Activated naive CD4-positive, alpha-beta T cell treated with anti-CD3 and anti-CD28 coated beads for 36 hours (primary cell): Measurements from ENCODE around the gene PAX7. TPM values are rescaled to one million over a fixed set of nuclear protein-coding genes. Genes with fewer than 3 reads are reported as not detected.

Experiments used
- CTCF ChIA-PET: fragments of 350-600 bp; sonication (Branson Sonifier 250); formaldehyde crosslinking; loops from one replicate; lab custom pipeline; 2021; ENCODE audit warnings: antibody characterized with exemption; lab: Charles Lee
- DNase-seq: peaks from one replicate; pipeline ENCODE4 v3.0.0-alpha.2; 2020
- H3K27ac Mint-ChIP-seq: one replicate; pipeline ENCODE4 v1.8.0; 2021; ENCODE audit warnings: mild to moderate bottlenecking, mixed read lengths
- H3K27me3 Mint-ChIP-seq: one replicate; pipeline ENCODE4 v1.8.0; 2021; ENCODE audit warnings: low read depth, mixed read lengths
- H3K36me3 Mint-ChIP-seq: one replicate; pipeline ENCODE4 v1.8.0; 2021; ENCODE audit warnings: low read depth, mixed read lengths
- H3K4me1 Mint-ChIP-seq: one replicate; pipeline ENCODE4 v1.8.0; 2021; ENCODE audit warnings: low read depth, mixed read lengths
- H3K4me3 Mint-ChIP-seq: one replicate; pipeline ENCODE4 v1.8.0; 2021; ENCODE audit warnings: mild to moderate bottlenecking, moderate library complexity, mixed read lengths
- H3K9me3 Mint-ChIP-seq: one replicate; pipeline ENCODE4 v1.8.0; 2021; ENCODE audit warnings: mixed read lengths
- intact Hi-C: fragments of 100-400 bp; cut with micrococcal nuclease; formaldehyde crosslinking; loops from one replicate; pipeline ENCODE4 v1.15.1; 2023
- total RNA-seq, 2 experiments: library from RNA; stranded (reverse); gene quantifications; one replicate each; pipeline ENCODE4 v1.2.3, GENCODE V29; 2021

The PAX7 gene
- total RNA-seq, 2 experiments from 2014 or later: not detected

DNA sequence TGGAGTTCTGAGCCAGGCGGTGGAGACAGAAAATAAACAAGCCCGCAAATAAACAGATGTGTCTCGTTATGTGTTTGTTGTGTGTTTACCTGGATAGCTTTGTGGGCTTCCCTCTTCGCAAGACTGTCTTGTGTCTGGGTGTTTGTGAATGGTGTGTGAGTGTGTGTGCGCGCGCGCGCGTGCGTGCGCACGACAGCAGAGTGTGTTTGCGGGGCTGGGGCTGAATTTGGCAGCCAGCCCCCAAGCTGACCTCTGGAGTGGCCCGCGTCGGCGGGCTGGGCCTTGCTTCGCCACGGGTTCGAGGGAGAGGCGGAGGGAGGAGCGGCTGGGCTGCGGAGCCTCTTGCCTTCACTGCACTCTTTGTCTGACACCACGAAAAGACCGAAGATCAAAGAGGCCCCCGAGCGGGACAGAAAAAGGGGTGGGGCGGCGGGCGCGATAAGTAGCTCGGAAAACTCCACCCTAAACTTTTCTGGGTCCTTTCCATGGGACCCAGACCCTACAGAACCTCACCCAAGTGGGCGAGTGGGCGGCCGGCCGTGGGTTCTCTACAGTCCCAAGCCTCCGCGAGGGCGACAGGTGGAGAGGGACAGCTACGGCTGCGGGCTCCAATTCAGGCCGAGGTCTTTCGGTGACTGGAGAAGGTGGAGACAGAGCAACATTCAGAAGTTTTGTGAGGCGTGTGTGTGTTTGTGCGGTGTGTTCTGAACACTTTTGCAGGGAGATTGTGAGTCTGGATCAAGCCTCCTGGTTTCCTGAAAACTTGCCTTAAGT lies 14.5 kb downstream of the PAX7 start:
- H3K9me3 Mint-ChIP-seq: no peaks in the 10 kb centered on the region
- peaks cover 80% of the 10 kb centered on the region for H3K27me3 Mint-ChIP-seq
- H3K4me3 Mint-ChIP-seq: no peak overlapping the region
- no peak for DNase-seq
- H3K27ac Mint-ChIP-seq: no peak overlapping the region
- peaks cover 51% of the 10 kb centered on the region for H3K4me1 Mint-ChIP-seq
- no peaks in the 10 kb centered on the region for H3K36me3 Mint-ChIP-seq
- CTCF ChIA-PET: interaction anchor here (0.6 kb wide), 2 partner anchors 32 to 245 kb away, joined by 3 read pairs; no protein-coding TSS in a partner anchor
- intact Hi-C loops: no loop called here

DNA sequence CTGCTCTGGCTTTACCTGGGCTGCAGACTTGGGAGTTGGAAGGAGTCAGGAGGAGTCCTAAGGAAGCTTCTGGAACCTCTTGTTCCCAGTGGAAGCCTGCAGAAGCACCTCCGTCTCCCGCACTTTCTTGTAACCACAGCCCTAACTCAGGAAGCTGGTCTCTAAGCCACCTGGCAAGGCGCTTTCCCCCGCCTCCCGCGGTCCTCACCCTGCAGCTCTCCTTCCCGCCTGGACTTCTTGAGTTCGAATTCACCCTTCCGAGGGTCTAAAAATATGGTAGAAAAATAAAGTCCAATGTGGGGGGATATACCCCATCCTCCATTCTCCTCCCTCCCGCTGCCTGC lies 15.1 kb downstream of the PAX7 start:
- intact Hi-C loops: no loop called here
- Mint-ChIP-seq H3K4me3 (no peak overlapping the region), H3K27ac (no peak overlapping the region), H3K9me3 (no peaks in the 10 kb centered on the region), H3K27me3 (peaks cover 75% of the 10 kb centered on the region), H3K4me1 (peaks cover 46% of the 10 kb centered on the region), H3K36me3 (no peaks in the 10 kb centered on the region)
- CTCF ChIA-PET: interaction anchor here (0.6 kb wide), 1 partner anchor 245 kb away, joined by 3 read pairs; no protein-coding TSS in a partner anchor
- no peak for DNase-seq

GRCh38 chr1:18646091-18646785 lies 15.6 kb downstream of the PAX7 start:
- no peak overlapping the region for H3K27ac Mint-ChIP-seq
- peaks cover 43% of the 10 kb centered on the region for H3K4me1 Mint-ChIP-seq
- no peaks in the 10 kb centered on the region for H3K36me3 Mint-ChIP-seq
- intact Hi-C loops: no loop called here
- CTCF ChIA-PET: no interaction called here
- no peak overlapping the region for H3K4me3 Mint-ChIP-seq
- DNase-seq: no peak
- peaks cover 70% of the 10 kb centered on the region for H3K27me3 Mint-ChIP-seq
- H3K9me3 Mint-ChIP-seq: no peaks in the 10 kb centered on the region

GRCh38 chr1:18646786-18647410 lies 16.3 kb downstream of the PAX7 start:
- Mint-ChIP-seq H3K27me3 (peaks cover 64% of the 10 kb centered on the region), H3K27ac (no peak overlapping the region)
- CTCF ChIA-PET: no interaction called here

GRCh38 chr1:18647681-18648214 lies 17.1 kb downstream of the PAX7 start:
- no peak for DNase-seq
- intact Hi-C loops: no loop called here
- Mint-ChIP-seq H3K4me1 (peaks cover 54% of the 10 kb centered on the region), H3K4me3 (no peak overlapping the region), H3K27ac (no peak overlapping the region), H3K9me3 (no peaks in the 10 kb centered on the region), H3K36me3 (no peaks in the 10 kb centered on the region), H3K27me3 (peaks cover 57% of the 10 kb centered on the region)
- CTCF ChIA-PET: no interaction called here

More at GRCh38 chr1:18646786-18647410, 16.3 kb downstream of the PAX7 start:
- no peaks in the 10 kb centered on the region for H3K36me3 Mint-ChIP-seq
- no peak for DNase-seq
- no peak overlapping the region for H3K4me3 Mint-ChIP-seq
- H3K4me1 Mint-ChIP-seq: peaks cover 49% of the 10 kb centered on the region
- no peaks in the 10 kb centered on the region for H3K9me3 Mint-ChIP-seq
- intact Hi-C loops: no loop called here

DNA sequence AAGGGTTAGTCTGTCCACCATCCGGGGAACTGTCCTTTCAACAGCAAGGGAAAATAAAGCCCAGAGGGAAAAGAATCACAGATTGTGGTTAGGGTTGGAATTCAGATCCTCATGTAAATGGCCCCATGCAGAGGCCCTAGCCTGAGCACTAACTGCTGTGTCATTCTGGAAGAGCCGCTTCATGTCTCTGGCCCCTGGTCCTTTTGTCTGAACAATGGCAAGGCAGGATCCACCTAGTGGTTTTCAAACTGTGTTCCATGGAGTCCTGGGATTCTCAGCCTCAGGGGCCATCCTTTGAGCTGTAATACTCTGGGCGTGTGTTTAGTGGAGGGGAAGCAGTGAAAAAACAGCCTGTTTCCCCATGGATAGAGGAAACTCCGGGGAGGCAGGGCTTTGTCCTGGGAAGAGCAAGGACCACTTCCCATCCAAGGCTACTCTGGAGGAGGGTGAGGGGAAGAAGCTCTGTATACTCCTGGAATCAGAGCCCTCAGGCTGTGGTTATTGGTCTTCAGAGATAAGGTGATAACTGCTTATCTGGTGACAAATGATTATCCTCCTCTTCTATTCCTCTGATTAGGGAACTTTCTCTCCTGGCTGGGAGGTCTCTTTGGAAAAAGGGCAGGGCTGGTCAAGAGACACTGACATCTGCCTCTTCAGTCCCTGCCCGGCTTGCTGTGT lies 19.2 kb downstream of the PAX7 start:
- no peaks in the 10 kb centered on the region for H3K9me3 Mint-ChIP-seq
- no peak overlapping the region for H3K27ac Mint-ChIP-seq
- peaks cover 38% of the 10 kb centered on the region for H3K27me3 Mint-ChIP-seq
- intact Hi-C loops: no loop called here
- peaks cover 54% of the 10 kb centered on the region for H3K4me1 Mint-ChIP-seq
- no peaks in the 10 kb centered on the region for H3K36me3 Mint-ChIP-seq
- CTCF ChIA-PET: no interaction called here
- no peak for DNase-seq
- no peak overlapping the region for H3K4me3 Mint-ChIP-seq

DNA sequence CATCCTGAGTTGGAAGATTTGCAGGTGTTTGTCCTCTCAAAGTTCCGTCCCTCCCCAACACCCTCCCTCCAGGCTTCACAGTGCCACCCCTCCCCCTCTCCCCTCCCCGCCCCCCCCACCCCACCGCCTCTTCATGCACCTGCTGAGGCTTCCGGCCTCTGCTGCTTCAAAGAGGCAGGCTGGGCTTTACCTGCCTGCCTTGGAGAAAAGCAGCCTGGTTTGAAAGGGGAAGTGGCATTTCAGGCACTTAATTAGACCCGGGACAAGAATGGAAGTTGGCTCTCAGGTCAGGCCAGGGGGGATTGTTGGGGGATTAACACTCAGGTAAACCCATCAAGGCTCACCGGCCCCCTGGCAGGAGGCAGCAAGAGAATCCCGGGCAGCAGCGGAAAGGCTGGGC lies 21.1 kb downstream of the PAX7 start:
- peaks cover 23% of the 10 kb centered on the region for H3K27me3 Mint-ChIP-seq
- DNase-seq: no peak
- CTCF ChIA-PET: interaction anchor here (1.0 to 1.3 kb wide), 3 partner anchors 54 to 224 kb away, joined by 3 to 4 read pairs (median 3); no protein-coding TSS in a partner anchor
- no peaks in the 10 kb centered on the region for H3K36me3 Mint-ChIP-seq
- intact Hi-C loops: no loop called here
- H3K4me3 Mint-ChIP-seq: no peak overlapping the region
- H3K4me1 Mint-ChIP-seq: peaks cover 55% of the 10 kb centered on the region
- no peak overlapping the region for H3K27ac Mint-ChIP-seq
- no peaks in the 10 kb centered on the region for H3K9me3 Mint-ChIP-seq

GRCh38 chr1:18652791-18653190 lies 22.1 kb downstream of the PAX7 start:
- Mint-ChIP-seq H3K27ac (no peak overlapping the region), H3K27me3 (peaks cover 16% of the 10 kb centered on the region), H3K36me3 (no peaks in the 10 kb centered on the region), H3K4me1 (peaks cover 60% of the 10 kb centered on the region), H3K4me3 (no peak overlapping the region), H3K9me3 (no peaks in the 10 kb centered on the region)
- CTCF ChIA-PET: interaction anchor here (1.2 to 3.5 kb wide), 2 partner anchors 29 to 77 kb away, joined by 4 to 11 read pairs; no protein-coding TSS in a partner anchor
- no peak for DNase-seq
- intact Hi-C loops: no loop called here

- CTCF ChIA-PET: interaction anchor here (3.5 kb wide), 1 partner anchor 28 kb away, joined by 11 read pairs; no protein-coding TSS in a partner anchor
- H3K27me3 Mint-ChIP-seq: peaks cover 13% of the 10 kb centered on the region
- peaks cover 59% of the 10 kb centered on the region for H3K4me1 Mint-ChIP-seq
- H3K4me3 Mint-ChIP-seq: no peak overlapping the region
- intact Hi-C loops: no loop called here
- H3K36me3 Mint-ChIP-seq: no peaks in the 10 kb centered on the region
- no peaks in the 10 kb centered on the region for H3K9me3 Mint-ChIP-seq
- no peak for DNase-seq
- H3K27ac Mint-ChIP-seq: no peak overlapping the region
Measured at GRCh38 chr1:18653367-18653766, 22.7 kb downstream of the PAX7 start.

- intact Hi-C loops: no loop called here
Measured at GRCh38 chr1:18653916-18654315, 23.3 kb downstream of the PAX7 start.

DNA sequence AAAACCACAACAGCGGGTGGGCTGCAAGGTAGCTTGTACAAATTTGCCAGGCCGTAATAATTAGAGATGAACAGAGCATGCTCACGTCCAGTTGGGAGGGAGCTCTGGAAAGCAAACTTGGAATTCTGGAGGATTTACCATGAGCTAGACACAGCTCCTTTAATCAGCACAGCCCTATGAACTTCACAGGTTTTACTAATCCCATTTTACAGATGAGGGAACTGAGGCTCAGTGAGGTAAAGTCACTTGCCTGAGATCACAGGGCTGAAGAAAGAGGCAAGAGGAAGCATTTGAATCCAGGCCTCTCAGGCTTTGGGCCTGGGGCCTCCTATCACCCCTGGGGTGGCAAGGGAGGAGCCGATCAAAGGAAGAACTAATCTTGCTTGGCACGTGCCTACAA lies 24.0 kb downstream of the PAX7 start:
- H3K27ac Mint-ChIP-seq: no peak overlapping the region
- CTCF ChIA-PET: interaction anchor here (0.5 to 3.5 kb wide), 4 partner anchors 21 to 565 kb away, joined by 3 to 11 read pairs (median 3); no protein-coding TSS in a partner anchor
- no peak overlapping the region for H3K4me3 Mint-ChIP-seq
- H3K36me3 Mint-ChIP-seq: no peaks in the 10 kb centered on the region
- H3K4me1 Mint-ChIP-seq: peaks cover 59% of the 10 kb centered on the region
- no peak for DNase-seq
- H3K27me3 Mint-ChIP-seq: peaks cover 3% of the 10 kb centered on the region
- intact Hi-C loops: no loop called here
- H3K9me3 Mint-ChIP-seq: no peaks in the 10 kb centered on the region

More at GRCh38 chr1:18653916-18654315, 23.3 kb downstream of the PAX7 start:
- H3K4me1 Mint-ChIP-seq: peaks cover 59% of the 10 kb centered on the region
- H3K27me3 Mint-ChIP-seq: peaks cover 8% of the 10 kb centered on the region
- H3K4me3 Mint-ChIP-seq: no peak overlapping the region
- DNase-seq: no peak
- CTCF ChIA-PET: interaction anchor here (3.5 kb wide), 1 partner anchor 27 kb away, joined by 11 read pairs; no protein-coding TSS in a partner anchor
- H3K9me3 Mint-ChIP-seq: no peaks in the 10 kb centered on the region
- H3K27ac Mint-ChIP-seq: no peak overlapping the region
- no peaks in the 10 kb centered on the region for H3K36me3 Mint-ChIP-seq
